ENCODE data around the gene CARD9.
"Not testable (repeated sequence)": the region's sequence is repeated elsewhere in the genome, so short reads cannot be mapped to it uniquely, and the experiment has no call there.

Gene CARD9

DNA sequence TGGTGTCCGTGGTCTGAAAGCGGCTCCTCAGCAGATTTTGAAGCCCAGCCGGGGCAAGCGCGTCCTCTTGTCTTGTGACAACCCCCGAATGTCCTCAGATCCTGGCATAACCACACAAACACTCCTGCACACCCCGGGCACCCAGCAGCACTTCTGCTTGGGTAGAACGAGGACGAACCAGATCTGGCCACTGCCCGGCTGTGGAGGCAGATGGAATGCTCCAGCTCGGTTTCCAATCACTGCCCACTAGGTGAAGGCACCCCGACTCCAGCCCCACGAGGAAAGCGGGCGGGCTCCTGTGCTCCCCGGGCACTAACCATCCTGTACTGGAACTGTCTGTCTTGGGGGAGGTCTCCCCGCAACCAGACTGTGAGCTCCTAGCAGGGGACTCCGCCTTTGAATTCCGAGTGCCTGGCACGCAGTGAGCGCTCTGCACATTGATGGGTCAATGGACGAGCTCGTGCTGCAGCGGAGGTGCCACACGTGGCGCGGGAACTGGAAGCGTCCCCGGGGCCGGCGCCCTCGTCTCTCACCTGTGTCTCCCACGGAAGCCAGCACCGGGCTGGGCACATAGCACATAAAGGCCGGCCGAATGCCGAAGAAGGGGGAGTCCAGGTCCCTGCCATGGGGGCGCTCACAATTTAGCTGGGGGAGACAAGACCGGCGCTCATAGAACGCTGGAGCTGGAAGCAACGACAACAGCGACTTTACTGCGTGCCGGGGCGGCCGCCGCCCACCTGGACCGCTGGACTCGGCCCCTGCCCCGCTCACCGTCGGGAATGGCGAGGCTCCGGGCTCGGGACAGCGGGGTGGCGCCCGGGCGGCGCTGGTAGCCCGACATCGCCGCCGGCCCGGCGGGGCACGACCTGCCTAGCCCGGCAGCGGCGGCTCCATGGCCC, 36.3 kb upstream of the CARD9 start:
- Histone ChIP-seq H3K27me3 (ENCODE audit: low read depth, low read length) (no peaks in the 10 kb centered on the region), H3K4me1 (ENCODE audit: control insufficient read depth in 1 of 2, insufficient read depth in 2 of 2, low read length in 2 of 2) (peaks cover 8 to 29% of the 10 kb centered on the region in 2 donors), H3K4me3 (ENCODE audit: low read depth in 1 of 2, low read length in 2 of 2) (peak overlapping the region; percentile 70 to 99), H3K27ac (ENCODE audit: low read length) (no peak overlapping the region), H3K36me3 (ENCODE audit: control insufficient read depth in 1 of 2, insufficient read depth in 2 of 2, low read length in 2 of 2) (peaks cover 22 to 46% of the 10 kb centered on the region in 2 donors), H3K9me3 (ENCODE audit: control insufficient read depth in 1 of 2, low read length in 2 of 2) (no peaks in the 10 kb centered on the region)

DNA sequence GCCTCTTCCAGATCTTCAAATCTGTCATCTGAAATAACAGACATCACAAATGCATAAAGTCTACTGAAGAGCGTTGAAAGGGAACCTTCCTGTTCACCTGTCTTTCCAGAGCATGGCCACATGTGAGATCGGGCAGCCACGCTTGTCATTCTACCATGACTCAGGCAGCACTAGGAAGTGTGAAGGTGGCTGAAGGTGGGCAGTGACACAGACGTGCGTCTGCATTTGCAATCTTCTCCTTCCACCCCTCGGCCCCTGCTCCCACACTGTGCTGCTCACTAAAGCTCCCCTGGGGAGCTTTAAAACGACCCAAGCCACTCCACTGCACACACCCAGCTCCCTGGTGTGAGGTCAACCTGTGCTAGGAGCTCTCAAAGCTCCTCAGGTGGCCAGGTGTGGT, 34.4 kb upstream of the CARD9 start:
- Histone ChIP-seq H3K27me3 (ENCODE audit: low read depth, low read length) (no peaks in the 10 kb centered on the region), H3K4me3 (ENCODE audit: low read depth in 1 of 2, low read length in 2 of 2) (no peak overlapping the region), H3K9me3 (ENCODE audit: control insufficient read depth in 1 of 2, low read length in 2 of 2) (no peaks in the 10 kb centered on the region), H3K36me3 (ENCODE audit: control insufficient read depth in 1 of 2, insufficient read depth in 2 of 2, low read length in 2 of 2) (peaks cover 6 to 40% of the 10 kb centered on the region in 2 donors), H3K27ac (ENCODE audit: low read length) (no peak overlapping the region), H3K4me1 (ENCODE audit: control insufficient read depth in 1 of 2, insufficient read depth in 2 of 2, low read length in 2 of 2) (peaks cover 8 to 27% of the 10 kb centered on the region in 2 donors)

DNA sequence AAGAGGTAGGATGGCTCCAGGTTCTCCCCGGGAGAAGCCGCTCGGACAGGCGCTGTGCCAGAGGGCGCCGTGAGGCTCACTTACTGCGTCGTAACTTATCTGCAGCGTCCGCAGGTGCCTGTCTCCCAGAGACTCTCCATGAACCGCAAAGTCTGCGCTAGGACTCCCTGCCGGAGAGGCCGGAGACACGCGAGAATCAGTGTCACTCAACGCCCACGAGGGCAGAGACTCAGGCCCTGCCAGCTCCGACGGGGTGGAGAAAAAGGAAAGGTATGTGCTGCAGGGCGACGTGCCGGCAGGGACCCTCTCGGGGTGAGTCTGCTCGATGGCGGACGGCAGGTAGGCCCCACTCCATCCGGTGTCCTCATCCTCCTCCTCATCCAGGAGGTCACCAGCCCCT, 33.6 kb upstream of the CARD9 start:
- not testable (repeated sequence) for H3K4me3 ChIP-seq (ENCODE audit: low read depth in 1 of 2, low read length in 2 of 2); H3K9me3 ChIP-seq (ENCODE audit: control insufficient read depth in 1 of 2, low read length in 2 of 2); H3K27me3 ChIP-seq (ENCODE audit: low read depth, low read length); H3K27ac ChIP-seq (ENCODE audit: low read length)
- Histone ChIP-seq H3K36me3 (ENCODE audit: control insufficient read depth in 1 of 2, insufficient read depth in 2 of 2, low read length in 2 of 2) (peaks cover 6 to 36% of the 10 kb centered on the region in 2 donors), H3K4me1 (ENCODE audit: control insufficient read depth in 1 of 2, insufficient read depth in 2 of 2, low read length in 2 of 2) (peaks cover 8 to 24% of the 10 kb centered on the region in 2 donors)

DNA sequence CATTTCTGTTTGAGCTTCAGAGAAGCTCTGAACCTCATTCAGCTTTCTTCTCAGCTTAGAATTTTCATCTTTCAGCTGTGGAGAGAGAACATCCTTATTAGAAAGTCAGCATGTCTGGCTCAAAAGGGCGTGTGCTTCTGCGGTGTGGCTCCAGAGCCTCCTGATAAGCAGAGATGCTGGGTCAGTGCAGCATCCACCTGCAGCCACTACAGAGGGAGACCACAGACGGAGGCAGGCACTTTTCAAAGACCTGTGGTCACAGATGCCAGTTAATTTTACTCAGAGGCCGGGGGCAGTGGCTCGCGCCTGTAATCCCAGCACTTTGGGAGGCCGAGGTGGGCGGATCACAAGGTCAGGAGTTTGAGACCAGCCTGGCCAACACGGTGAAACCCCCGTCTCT, 32.4 kb upstream of the CARD9 start:
- H3K9me3 ChIP-seq (ENCODE audit: control insufficient read depth in 1 of 2, low read length in 2 of 2); H3K27ac ChIP-seq (ENCODE audit: low read length); H3K4me3 ChIP-seq (ENCODE audit: low read depth in 1 of 2, low read length in 2 of 2); H3K27me3 ChIP-seq (ENCODE audit: low read depth, low read length): not testable (repeated sequence)
- peaks cover 0 to 12% of the 10 kb centered on the region in 2 donors for H3K4me1 ChIP-seq (ENCODE audit: control insufficient read depth in 1 of 2, insufficient read depth in 2 of 2, low read length in 2 of 2)
- peaks cover 6 to 36% of the 10 kb centered on the region in 2 donors for H3K36me3 ChIP-seq (ENCODE audit: control insufficient read depth in 1 of 2, insufficient read depth in 2 of 2, low read length in 2 of 2)

DNA sequence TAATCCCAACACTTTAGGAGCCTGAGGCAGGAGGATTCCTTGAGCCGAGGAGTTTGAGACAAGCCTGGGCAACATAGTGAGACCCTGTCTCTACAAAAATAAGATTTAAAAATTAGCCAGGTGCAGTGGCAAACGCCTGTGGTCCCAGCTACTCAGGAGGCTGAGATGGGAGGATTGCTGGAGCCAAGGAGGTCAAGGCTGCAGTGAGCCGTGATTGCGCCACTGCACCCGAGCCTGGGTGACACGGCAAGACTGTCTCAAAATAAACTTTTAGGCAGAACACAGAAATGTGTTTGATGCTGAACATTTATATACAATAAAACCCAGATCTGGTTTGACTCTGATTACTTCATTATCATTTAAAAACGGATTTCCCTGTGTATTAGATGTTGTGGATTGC, 32.0 kb upstream of the CARD9 start:
- Histone ChIP-seq H3K4me3 (ENCODE audit: low read depth in 1 of 2, low read length in 2 of 2) (no peak overlapping the region), H3K27ac (ENCODE audit: low read length) (no peak overlapping the region), H3K9me3 (ENCODE audit: control insufficient read depth in 1 of 2, low read length in 2 of 2) (no peaks in the 10 kb centered on the region), H3K27me3 (ENCODE audit: low read depth, low read length) (no peaks in the 10 kb centered on the region), H3K4me1 (ENCODE audit: control insufficient read depth in 1 of 2, insufficient read depth in 2 of 2, low read length in 2 of 2) (peaks cover 0 to 14% of the 10 kb centered on the region in 2 donors), H3K36me3 (ENCODE audit: control insufficient read depth in 1 of 2, insufficient read depth in 2 of 2, low read length in 2 of 2) (peaks cover 6 to 36% of the 10 kb centered on the region in 2 donors)

DNA sequence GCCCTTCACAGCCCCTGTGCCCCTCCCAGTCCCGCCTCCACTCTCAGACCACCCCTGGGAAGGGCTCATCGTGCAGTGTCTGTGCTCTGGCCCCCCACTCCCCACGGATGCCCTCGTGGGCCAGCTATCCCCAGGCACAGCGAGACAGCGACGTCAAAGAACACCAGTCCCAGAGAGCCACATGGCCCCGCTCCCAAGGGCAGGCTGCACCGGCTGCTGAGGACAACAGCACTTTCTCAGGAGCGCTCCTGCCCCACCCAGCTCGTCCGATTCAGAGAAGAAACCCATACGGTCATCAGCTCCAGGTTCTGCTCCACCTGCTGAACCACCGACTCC, 31.3 kb upstream of the CARD9 start:
- Histone ChIP-seq H3K9me3 (ENCODE audit: control insufficient read depth in 1 of 2, low read length in 2 of 2) (no peaks in the 10 kb centered on the region), H3K27ac (ENCODE audit: low read length) (no peak overlapping the region), H3K4me1 (ENCODE audit: control insufficient read depth in 1 of 2, insufficient read depth in 2 of 2, low read length in 2 of 2) (peaks cover 0 to 14% of the 10 kb centered on the region in 2 donors), H3K36me3 (ENCODE audit: control insufficient read depth in 1 of 2, insufficient read depth in 2 of 2, low read length in 2 of 2) (peaks cover 6 to 36% of the 10 kb centered on the region in 2 donors), H3K4me3 (ENCODE audit: low read depth in 1 of 2, low read length in 2 of 2) (no peak overlapping the region), H3K27me3 (ENCODE audit: low read depth, low read length) (no peaks in the 10 kb centered on the region)

DNA sequence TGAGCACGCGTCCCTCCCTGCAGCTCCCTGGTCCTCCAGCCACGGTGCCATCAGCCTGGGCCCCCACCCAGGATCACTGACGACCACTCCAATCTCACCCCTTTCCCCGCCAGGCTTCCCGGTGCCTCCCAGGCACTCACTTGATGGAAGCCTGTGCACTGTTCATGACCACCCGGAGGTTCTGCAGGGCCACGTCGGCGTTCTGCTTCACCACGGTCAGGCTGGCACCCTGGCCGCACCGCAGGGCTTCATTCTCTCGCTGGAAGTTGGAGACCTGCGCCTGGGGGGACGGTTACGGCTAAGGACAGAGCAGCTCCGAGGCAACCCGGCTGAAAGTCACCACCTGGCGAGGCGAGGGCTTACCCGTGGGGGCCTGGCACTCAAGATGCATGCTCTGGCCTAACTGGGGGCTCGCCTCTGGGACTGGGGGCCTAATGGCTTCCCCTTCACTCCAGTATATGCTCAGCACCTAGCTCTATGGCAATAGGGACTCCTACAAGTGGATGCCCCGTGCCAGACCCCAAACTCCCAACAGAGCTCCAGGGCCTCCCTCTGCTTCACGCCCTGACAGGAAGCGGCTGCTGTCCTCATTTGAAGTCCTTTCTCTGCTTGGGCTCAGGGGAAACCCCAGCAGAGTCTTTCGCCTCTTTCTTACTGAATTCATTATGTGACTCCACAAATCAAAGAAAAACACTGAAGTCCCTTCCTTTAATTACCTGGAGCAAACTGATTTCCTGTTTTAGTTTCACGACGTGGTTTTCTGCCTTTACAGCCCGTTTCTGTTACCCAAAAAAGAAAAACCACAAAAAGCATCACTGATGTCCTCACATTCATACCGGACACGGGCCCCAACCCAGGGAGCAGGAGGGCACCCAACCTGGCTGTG, 30.7 kb upstream of the CARD9 start:
- no peaks in the 10 kb centered on the region for H3K9me3 ChIP-seq (ENCODE audit: control insufficient read depth in 1 of 2, low read length in 2 of 2)
- peaks cover 0 to 13% of the 10 kb centered on the region in 2 donors for H3K4me1 ChIP-seq (ENCODE audit: control insufficient read depth in 1 of 2, insufficient read depth in 2 of 2, low read length in 2 of 2)
- peaks cover 6 to 36% of the 10 kb centered on the region in 2 donors for H3K36me3 ChIP-seq (ENCODE audit: control insufficient read depth in 1 of 2, insufficient read depth in 2 of 2, low read length in 2 of 2)
- H3K4me3 ChIP-seq (ENCODE audit: low read depth in 1 of 2, low read length in 2 of 2): no peak overlapping the region
- no peaks in the 10 kb centered on the region for H3K27me3 ChIP-seq (ENCODE audit: low read depth, low read length)
- no peak overlapping the region for H3K27ac ChIP-seq (ENCODE audit: low read length)

DNA sequence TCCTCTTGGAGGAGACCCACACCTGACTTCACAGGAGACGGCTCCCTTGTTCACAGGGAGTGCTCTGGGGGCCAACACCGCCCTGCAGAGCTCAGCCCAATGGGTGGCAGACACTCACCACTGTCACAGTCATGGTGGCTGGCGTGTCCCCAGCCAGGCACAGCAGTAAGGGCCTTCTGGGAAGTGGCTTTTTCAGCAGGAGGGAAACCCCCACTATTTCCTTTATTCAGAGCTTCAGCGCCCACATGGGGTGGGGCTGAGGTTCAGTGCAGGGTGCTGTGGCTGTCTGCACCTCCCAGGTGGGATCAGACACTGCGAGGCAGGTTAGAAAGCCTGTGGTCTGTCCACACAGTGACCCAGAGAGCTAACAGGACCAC, 30.1 kb upstream of the CARD9 start:
- no peak overlapping the region for H3K4me3 ChIP-seq (ENCODE audit: low read depth in 1 of 2, low read length in 2 of 2)
- no peaks in the 10 kb centered on the region for H3K27me3 ChIP-seq (ENCODE audit: low read depth, low read length)
- H3K4me1 ChIP-seq (ENCODE audit: control insufficient read depth in 1 of 2, insufficient read depth in 2 of 2, low read length in 2 of 2): peaks cover 0 to 16% of the 10 kb centered on the region in 2 donors
- no peak overlapping the region for H3K27ac ChIP-seq (ENCODE audit: low read length)
- H3K9me3 ChIP-seq (ENCODE audit: control insufficient read depth in 1 of 2, low read length in 2 of 2): no peaks in the 10 kb centered on the region
- H3K36me3 ChIP-seq (ENCODE audit: control insufficient read depth in 1 of 2, insufficient read depth in 2 of 2, low read length in 2 of 2): peaks cover 6 to 36% of the 10 kb centered on the region in 2 donors

DNA sequence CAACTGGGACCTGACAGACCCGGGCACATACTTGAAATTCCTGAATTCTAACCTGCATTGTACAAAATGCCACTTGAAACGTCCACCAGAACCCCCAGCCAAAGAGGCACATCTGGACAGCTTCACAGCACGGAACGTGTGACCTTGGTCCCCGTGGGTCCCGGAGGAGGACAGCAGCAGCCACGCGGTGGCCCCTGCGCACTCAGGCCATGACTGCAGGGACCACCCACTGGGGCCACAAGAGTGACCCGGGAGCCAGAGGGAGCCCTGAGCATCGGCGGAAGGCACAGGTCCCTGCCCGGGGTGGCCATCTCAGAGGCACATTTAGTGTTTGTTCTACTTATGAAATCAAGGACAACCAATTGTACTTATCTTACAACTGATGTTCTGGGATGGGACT, 28.6 kb upstream of the CARD9 start:
- H3K36me3 ChIP-seq (ENCODE audit: control insufficient read depth in 1 of 2, insufficient read depth in 2 of 2, low read length in 2 of 2): peaks cover 8 to 32% of the 10 kb centered on the region in 2 donors
- H3K4me3 ChIP-seq (ENCODE audit: low read depth in 1 of 2, low read length in 2 of 2): no peak overlapping the region
- H3K27me3 ChIP-seq (ENCODE audit: low read depth, low read length): no peaks in the 10 kb centered on the region
- H3K4me1 ChIP-seq (ENCODE audit: control insufficient read depth in 1 of 2, insufficient read depth in 2 of 2, low read length in 2 of 2): peaks cover 0 to 17% of the 10 kb centered on the region in 2 donors
- H3K9me3 ChIP-seq (ENCODE audit: control insufficient read depth in 1 of 2, low read length in 2 of 2): no peaks in the 10 kb centered on the region
- H3K27ac ChIP-seq (ENCODE audit: low read length): no peak overlapping the region

DNA sequence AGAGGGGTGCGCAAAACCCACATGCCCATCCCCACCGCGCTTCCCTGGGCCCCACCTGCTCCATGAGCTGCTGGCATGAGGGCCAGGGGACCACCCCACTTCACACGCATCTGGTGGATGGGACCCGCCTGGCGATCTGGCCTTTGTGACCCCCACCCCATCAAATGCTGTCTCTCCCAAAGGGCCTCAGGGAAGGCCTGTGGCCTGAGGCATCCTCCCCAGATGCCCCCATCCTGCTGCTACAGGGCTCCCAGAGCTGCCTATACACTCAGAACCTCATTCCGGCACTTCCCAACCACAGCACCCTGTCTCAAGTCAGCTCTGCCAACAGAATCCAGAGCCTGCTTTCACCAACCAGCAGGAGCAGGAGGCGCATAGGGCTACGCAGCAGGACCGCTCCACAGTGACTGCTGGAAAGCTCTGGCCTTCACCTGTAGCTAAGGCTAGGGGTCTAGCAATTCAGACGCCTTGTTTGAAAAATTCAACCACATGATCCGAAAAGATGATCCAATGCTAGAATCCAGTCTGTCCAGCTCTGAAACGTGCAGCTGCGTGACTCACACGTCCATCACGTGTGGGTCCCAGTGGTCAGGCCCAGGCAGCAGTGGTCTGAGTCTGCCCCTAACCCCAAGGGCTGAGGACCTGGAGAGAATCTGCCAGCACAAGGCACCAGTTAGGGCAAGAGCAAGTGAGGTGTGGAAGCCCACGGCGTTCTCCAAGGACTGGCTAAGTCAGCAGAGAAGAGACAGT, 27.9 kb upstream of the CARD9 start:
- H3K4me1 ChIP-seq (ENCODE audit: control insufficient read depth in 1 of 2, insufficient read depth in 2 of 2, low read length in 2 of 2): peaks cover 0 to 17% of the 10 kb centered on the region in 2 donors
- H3K36me3 ChIP-seq (ENCODE audit: control insufficient read depth in 1 of 2, insufficient read depth in 2 of 2, low read length in 2 of 2): peaks cover 11 to 36% of the 10 kb centered on the region in 2 donors
- no peak overlapping the region for H3K27ac ChIP-seq (ENCODE audit: low read length)

More for the DNA sequence above, 27.9 kb upstream of the CARD9 start:
- H3K27me3 ChIP-seq (ENCODE audit: low read depth, low read length): no peaks in the 10 kb centered on the region
- no peak overlapping the region for H3K4me3 ChIP-seq (ENCODE audit: low read depth in 1 of 2, low read length in 2 of 2)
- no peaks in the 10 kb centered on the region for H3K9me3 ChIP-seq (ENCODE audit: control insufficient read depth in 1 of 2, low read length in 2 of 2)
